GM19463 (cell line): Measurements from ENCODE around the gene BAZ1A.

Experiments used
- ATAC-seq: cut with Tn5 transposase; IDR thresholded peaks from one replicate; pipeline ENCODE4 v1.9.1; 2021; ENCODE audit warnings: mild to moderate bottlenecking, moderate library complexity; ENCODE audit not compliant: unreplicated experiment

Gene BAZ1A

DNA sequence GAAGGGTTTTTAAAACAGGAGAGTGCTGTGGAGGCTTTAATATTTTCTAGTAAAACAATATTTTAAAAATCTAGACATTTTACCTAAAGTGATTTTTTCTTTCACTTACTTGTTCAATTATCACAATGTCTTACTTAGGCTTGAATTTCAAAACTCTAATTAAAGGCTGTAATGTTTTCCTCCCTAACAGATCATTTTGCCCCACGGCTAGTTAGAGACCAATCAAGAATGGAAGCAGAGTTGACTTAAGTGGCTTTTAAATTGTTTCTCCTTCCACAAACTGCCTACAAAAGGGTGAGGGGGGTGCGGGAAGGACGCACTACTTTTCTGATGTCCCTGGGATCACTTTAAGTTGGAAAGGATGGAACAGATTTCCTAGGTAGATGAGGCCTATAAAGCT lies 151.3 kb downstream of the BAZ1A start:
- ATAC-seq = no peak

DNA sequence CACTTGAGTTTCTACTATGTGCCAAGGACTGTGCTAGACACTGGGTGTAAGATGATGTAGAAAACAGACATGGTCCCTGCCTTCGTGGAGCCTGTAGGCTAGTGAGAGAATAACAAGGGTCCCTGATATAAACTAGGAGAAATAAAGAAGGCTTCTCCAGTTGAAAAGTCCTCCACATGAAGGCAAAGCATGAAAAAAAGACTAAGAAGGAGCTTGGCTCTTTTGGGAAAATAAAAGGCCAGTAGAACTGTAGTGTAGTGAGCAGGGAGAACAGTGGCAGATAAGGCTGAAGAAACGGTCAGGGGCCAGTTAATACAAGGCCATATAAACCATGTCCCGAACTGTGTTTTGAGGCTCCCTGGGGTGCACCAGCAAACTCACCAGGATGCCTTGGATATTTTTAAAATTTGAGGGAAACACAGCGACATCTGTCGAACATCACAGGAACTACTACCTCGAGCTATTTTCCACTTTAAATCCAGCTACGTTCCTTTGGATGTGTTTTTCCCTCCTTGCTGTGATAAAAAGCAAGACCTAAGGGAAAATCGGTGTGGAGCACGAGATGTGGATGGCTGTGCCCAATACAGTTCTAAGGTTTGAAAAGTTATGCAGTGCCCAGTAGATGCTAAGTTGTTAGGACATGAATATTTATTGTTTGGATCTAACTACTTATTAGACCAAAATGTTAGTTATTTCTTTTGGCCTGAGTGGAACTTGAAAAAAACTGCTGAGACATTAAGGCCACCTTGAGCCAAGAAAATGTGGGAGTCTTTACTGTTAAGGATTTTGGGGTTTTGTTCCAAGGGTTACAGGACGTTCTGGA lies 152.2 kb downstream of the BAZ1A start:
- ATAC-seq = no peak

DNA sequence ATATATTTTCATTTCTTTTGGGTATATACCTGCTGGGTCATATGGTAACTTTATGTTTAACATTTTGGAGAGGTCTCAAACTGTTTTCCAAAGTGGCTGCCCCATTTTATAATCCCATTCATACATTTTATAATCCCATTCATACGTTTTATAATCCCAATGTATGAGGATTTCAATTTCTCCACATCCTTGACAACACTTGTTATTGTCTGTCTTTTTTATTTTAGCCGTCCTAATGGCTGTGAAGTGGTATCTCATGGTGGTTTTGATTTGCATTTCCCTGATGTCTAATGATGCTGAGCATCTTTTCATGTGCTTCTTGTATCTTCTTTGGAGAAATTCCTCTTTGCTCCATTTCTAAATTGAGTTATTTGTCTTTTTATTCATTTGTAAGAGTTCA lies 154.0 kb downstream of the BAZ1A start:
- no peak for ATAC-seq

DNA sequence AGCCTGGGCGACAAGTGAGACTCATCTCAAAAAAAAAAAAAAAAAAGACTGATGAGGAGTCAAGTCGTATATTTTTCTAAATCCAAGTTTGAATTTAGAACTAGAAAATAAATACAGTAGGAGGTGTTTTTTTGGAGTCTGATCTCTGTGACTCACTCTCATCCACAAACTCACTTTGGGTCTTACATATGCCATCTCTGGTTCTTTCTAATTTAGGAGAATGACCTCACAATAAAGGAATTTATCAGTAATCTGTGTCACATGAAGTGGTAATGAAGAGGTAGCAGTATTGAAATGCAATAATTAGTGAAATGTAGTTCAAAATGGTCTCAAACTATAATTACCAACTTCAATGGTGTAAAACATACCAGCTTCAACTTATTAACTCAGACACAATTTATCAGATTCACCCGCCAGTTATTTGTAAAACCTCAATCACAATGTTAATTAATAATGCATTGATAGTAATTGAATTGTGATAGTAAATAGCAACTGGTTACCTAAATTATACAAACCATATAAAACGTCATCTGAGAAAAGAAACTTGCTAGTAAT lies 156.3 kb downstream of the BAZ1A start:
- ATAC-seq = no peak

DNA sequence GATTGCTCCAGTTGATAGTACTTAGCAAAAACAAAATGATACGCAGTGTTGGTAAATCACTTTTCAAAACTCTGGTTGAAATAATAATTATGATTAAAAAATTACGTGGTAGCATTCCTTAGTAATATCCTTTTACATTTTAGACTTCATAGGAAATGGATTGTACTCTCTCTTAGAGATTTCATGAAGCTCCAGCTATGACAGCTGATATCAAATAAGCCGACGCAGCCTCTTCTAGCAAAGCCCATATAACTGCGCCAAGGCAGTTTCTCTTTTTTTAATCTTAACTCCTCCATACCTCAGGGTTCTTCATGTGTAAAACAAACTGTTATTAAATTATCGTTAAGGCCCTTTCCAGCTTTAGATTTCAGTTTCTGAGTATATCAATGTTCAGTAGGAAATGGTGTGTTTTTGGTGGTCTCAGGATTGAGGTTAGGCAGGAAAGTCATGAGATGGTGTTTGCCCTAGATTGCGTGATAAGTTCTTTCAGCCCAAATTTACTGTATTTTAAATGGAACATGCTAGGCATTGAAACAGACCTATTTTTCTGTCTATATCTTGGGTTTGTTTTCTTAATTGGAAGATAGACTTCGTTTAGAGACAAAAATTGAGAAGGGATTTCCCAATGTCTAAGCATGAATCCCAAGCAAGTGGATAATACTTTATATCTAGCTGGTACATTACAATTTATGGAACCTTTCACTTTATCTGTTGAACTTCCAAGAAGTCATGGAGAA lies 159.9 kb downstream of the BAZ1A start:
- ATAC-seq = no peak

DNA sequence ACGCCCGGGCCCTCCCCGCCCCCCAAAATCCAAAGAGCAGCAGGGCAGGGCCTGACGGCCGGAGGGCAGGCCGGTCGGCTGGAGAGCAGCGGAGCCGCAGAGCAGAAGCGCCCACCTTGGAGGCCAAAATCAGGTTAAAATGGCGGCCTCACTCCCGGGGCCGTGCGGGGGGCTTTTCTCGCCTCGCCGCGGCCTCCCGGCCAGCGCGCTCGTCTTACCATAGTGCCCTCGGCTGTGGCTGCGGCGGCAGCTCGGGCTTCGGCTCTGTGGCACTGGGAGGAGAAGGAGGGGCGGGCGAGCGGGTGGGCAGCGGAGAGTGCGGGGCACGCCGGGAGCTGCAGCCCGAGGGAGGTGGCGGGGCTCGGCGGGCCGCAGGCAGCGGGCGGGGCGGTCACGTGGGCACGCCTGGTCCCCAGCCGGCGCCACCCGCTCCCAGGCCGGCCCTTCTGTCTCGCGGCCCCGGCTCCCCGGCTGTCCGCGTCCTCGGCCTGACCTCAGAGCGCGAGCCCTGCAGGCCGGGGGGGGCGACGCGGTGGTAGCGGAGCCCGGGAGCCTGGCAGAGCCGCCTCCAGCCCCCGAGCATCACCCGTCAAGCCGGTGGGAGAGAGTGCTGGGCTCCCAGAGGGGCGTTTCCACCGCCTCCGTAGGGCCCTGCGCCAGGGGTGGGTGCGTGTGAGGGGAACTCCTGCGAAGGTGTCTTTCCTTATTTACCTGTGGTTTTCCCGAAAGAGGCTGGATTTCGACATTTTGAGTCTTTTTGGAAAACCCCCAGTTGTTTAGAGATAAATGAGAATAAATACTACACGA lies 160.6 kb downstream of the BAZ1A start, which contains the start of gene CFL2:
Gene CFL2 (minus strand): TSS at position 274 of the 807 bp plus-strand sequence. CDS start 53 bp downstream, at position 221.
- peak; percentile 86 for ATAC-seq

DNA sequence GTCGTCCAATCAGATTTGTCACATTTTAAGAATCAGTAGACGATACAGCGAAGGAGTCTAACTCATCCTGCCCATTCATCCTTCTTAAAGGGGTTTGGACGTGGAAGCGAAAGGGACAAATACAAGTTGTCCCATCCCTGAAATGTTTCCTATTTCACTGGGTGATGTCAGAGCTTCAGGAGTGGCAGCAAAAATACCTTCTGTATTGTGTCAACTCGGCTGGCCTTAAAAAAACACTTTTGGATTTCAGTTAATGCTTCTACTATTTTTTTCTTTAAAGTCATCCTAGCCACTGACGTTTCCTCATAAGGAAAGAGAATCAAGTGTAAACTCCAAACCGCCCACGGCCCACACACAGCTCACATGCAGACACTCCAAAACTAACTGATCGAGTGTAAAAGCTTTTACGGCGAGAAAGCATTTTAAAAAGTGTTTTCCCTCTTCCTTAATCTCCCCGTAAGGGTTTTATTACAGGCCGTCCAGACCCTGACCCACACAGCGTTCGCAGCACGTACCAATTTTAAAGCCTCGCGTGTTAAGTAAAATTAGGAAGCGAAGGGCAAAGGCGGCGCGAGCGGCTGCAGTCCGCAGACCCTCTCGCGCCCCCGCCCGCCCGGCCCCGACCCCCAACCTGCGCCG lies 161.4 kb downstream of the BAZ1A start:
- peak; percentile 1 for ATAC-seq

DNA sequence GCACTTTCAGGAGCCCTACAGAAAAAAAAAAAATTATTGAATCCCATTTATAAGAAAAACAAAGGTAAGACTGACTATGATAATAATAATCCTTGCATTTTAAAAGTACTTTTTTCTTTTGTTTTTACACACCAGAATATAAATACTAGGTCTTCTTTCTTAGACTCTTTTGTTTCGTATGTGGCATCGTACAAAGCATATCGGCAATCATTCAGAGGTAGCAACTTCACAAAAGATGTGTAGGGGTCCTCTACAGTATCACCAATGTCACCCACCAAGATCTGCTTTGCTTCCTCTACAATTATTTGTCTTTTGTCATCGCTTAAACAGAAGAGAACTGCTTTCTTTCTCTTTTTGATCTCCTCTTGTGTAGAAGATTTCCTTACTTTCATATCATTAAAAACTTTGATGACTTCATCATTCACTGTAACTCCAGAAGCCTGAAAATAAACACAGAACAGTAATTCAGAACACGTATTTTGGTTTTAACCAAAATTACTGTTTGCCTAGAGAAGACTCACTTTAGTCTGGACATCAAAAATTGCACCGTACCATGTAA lies 162.0 kb downstream of the BAZ1A start:
- ATAC-seq = no peak

DNA sequence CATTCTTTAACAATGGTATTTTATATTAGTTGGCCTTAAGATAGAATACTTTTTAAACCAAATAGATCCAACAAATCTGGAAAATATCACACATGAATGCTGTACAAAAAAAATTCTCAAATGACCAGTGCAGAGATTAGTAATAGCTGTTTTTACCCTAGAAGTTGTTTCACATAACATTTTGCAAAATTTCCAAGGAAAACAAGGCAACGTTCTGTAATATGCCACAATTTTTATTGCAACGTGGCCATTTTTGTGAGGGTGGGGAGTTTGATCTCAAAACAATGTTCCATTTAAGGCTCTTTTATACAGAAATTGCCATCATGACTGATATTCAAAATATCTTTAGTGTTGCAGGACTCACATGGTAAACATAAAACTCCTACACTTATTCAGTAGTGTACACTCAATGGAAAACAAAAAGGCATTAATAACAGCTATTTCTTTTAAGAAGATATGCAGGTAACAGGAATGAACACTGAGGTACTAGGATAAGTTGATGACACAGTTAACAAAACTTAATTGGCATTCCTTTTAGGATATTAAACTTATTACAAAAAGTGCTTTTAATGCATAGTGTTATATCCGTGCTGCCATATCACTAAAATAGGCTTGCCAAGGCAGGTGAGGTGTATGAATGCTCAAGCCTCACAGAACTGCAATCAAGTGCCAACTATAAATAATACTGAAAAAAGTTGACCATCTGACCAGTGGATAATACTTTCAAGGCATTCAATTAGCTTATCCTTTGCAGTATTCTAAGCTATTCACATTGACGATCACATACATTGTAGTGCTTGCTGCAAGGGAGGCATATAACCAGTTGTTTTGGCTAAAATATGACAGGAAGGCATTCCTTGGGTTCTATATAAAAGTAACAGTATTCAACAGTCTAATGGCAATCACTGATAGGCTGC lies 163.1 kb downstream of the BAZ1A start:
- ATAC-seq = no peak

DNA sequence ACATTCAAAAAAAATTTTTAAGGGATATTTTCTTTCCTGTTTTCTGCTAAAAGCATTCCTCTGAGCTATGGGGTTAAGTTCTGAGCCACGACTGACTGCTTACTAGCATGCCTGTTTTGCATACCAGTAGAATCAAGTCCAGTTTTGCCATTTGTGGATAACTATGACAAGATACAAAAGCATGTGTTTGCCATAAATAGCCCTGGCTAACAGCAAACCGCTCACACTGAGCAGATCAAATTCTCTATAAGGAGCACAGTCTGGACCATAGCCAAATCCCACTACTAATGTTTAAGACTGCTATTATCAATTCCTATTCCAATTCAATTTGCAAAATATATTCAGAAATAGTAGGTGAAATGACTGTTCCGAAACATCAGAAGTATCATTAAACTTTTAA lies 164.0 kb downstream of the BAZ1A start:
- ATAC-seq = no peak

DNA sequence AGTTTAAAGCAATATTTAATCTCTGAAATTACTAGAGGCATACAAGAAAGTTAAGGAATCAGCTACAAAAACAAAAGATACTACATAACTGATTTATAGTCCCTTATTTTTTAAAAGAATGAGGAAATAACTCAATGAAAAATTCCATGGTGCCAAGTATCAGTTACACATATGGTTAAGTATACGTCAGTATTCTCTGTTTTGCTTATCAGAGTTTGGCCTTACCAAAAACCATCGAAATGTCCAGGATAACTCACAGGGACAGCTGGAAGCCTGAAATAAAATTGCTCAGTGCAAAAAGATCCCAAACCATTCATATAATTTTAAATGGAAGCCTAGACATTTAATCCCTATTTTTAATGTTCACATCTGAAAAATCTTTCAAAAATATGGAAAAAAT lies 164.4 kb downstream of the BAZ1A start:
- no peak for ATAC-seq

DNA sequence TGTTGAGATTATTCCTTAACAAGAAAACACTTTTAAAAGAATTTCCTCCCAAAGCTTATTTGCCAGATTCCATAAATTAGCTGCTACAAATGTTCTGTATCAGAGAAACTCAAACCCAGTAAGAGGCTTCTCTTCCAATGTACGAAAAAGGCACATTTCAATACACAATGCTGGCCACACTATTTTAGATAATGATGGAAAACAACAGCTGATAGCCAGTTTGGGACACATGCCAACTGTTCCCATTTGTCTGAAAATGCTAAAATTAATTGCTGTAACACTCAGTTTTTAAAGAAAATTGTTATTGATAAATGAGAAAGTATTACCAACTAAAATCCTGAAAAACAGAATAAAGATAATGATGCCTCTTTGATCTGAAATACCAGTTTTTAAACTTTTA lies 165.2 kb downstream of the BAZ1A start:
- no peak for ATAC-seq

DNA sequence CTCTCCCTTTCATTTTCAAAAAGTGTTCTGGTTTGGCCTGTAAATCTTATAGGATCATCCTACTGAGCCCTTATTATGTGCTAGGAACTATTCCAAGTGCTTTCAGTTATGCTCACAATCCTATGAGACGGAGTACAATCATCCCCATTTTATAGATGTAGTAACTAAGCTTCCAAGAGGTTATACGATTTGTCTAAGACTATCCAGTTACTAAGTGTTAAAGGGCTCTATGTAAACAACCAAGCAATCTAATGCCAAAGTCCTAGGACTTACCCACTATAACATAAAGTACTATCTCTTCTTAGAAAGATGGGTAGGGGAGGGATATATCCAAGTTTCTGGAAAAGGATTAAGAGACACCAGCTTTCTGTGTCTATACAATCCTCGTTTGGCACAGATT lies 167.4 kb downstream of the BAZ1A start:
- ATAC-seq = no peak
